CD4-positive, CD25-positive, alpha-beta regulatory T cell (primary cell): ENCODE data around the gene GINS2. TPM values are rescaled to one million over a fixed set of nuclear protein-coding genes. Genes with fewer than 3 reads are reported as not detected.

ENCODE experiments used
- ATAC-seq, 2 donors: fragments of 150-1000 bp; cut with Tn5 transposase; one replicate each; pipeline ENCODE4 v1.10.0; 2021; ENCODE audit warnings: low read depth in 2 of 2, moderate number of reproducible peaks in 2 of 2, moderate library complexity in 1 of 2
- DNase-seq, 3 donors: peaks; one replicate each; pipeline versions ENCODE4 v3.0.0 to v3.0.0-alpha.2; 2012 to 2022; ENCODE audit warnings: mixed read lengths in 1 of 3
- H3K27ac ChIP-seq: one replicate; pipeline ENCODE4 v1.7.0; 2013; ENCODE audit warnings: mild to moderate bottlenecking, low read length; ENCODE audit not compliant: insufficient read depth, poor library complexity, severe bottlenecking
- H3K27me3 ChIP-seq: one replicate; pipeline ENCODE4 v1.7.0; 2013; ENCODE audit warnings: low read length; ENCODE audit not compliant: control insufficient read depth, insufficient read depth
- H3K36me3 ChIP-seq: one replicate; pipeline ENCODE4 v1.7.0; 2013; ENCODE audit warnings: mild to moderate bottlenecking, low read length, moderate library complexity; ENCODE audit not compliant: control insufficient read depth, insufficient read depth
- H3K4me1 ChIP-seq: 2 replicates; pipeline ENCODE4 v1.7.0; 2013; ENCODE audit warnings: mild to moderate bottlenecking, low read length; ENCODE audit not compliant: insufficient read depth, control insufficient read depth, poor library complexity, severe bottlenecking
- H3K4me3 ChIP-seq: one replicate; pipeline ENCODE4 v1.7.0; 2013; ENCODE audit warnings: low read depth, mild to moderate bottlenecking, low read length, moderate library complexity
- H3K9me3 ChIP-seq, 2 experiments: 1 replicate in 1 of 2; 2 replicates in 1 of 2; pipeline ENCODE4 v1.7.0; 2013; ENCODE audit warnings: low read length in 2 of 2, mild to moderate bottlenecking in 1 of 2, moderate library complexity in 1 of 2; ENCODE audit not compliant: control insufficient read depth in 2 of 2
- H3K27ac Mint-ChIP-seq, 3 donors: one replicate each; pipeline ENCODE4 v1.8.0; 2020 to 2022; ENCODE audit warnings: mild to moderate bottlenecking in 3 of 3, mixed read lengths in 3 of 3, moderate library complexity in 2 of 3
- H3K27me3 Mint-ChIP-seq: one replicate; pipeline ENCODE4 v1.8.0; 2022; ENCODE audit warnings: mild to moderate bottlenecking, mixed read lengths
- H3K36me3 Mint-ChIP-seq: one replicate; pipeline ENCODE4 v1.8.0; 2020; ENCODE audit warnings: mixed read lengths
- H3K4me1 Mint-ChIP-seq, 4 donors: one replicate each; pipeline ENCODE4 v1.8.0; 2020 to 2022; ENCODE audit warnings: mixed read lengths in 4 of 4, mild to moderate bottlenecking in 1 of 4
- H3K4me3 Mint-ChIP-seq, 4 donors: one replicate each; pipeline ENCODE4 v1.8.0; 2020 to 2022; ENCODE audit warnings: mild to moderate bottlenecking in 4 of 4, mixed read lengths in 4 of 4, moderate library complexity in 3 of 4
- H3K9me3 Mint-ChIP-seq, 7 donors: one replicate each; pipeline ENCODE4 v1.8.0; 2020 to 2022; ENCODE audit warnings: mixed read lengths in 7 of 7, mild to moderate bottlenecking in 3 of 7, moderate library complexity in 2 of 7
- polyA plus RNA-seq, 4 donors: library from polyadenylated mRNA; unstranded; fragments of 300-500 nt; fragmentation: Illumina TruSeq; gene quantifications; one replicate each; pipeline ENCODE4 v1.2.3, GENCODE V29; 2021
- total RNA-seq: library from RNA; stranded (reverse); gene quantifications from one replicate; pipeline ENCODE4 v1.2.3, GENCODE V29; 2022

The GINS2 gene
- 2.9 TPM for total RNA-seq
- 1 to 10 TPM; 3.4 to 5.1 (median 4.3) TPM for polyA plus RNA-seq

- no peaks in the 10 kb centered on the region for H3K9me3 Mint-ChIP-seq
- no peaks in the 10 kb centered on the region for H3K36me3 ChIP-seq
- H3K4me3 Mint-ChIP-seq = peak within 1 kb of the TSS; percentile 78 to 91 (median 83)
- H3K36me3 Mint-ChIP-seq = peaks cover 4% of the 10 kb centered on the region
- peak within 1 kb of the TSS; percentile 48 for H3K4me3 ChIP-seq
- H3K4me1 Mint-ChIP-seq = peaks cover 0 to 17% (median 8%) of the 10 kb centered on the region in 4 donors
- peaks cover 5% of the 10 kb centered on the region for H3K27me3 ChIP-seq
- H3K27me3 Mint-ChIP-seq = peaks cover 20% of the 10 kb centered on the region
- peak; percentile 88 to 94 (median 89) for DNase-seq
- no peak within 1 kb of the TSS for H3K27ac ChIP-seq
- H3K27ac Mint-ChIP-seq = no peak within 1 kb of the TSS
- peak; percentile 100 for ATAC-seq
- no peaks in the 10 kb centered on the region for H3K9me3 ChIP-seq
- peaks cover 19% of the 10 kb centered on the region for H3K4me1 ChIP-seq
Observed at GRCh38 chr16:85688586-85689284, at the start of gene GINS2. TSS of gene GINS2 (minus strand) at chr16:85688954. CDS start at chr16:85688898, 56 bp downstream.

GRCh38 chr16:85736921-85737320 is 48.2 kb upstream of the GINS2 start:
- H3K4me3 ChIP-seq = no peak overlapping the region
- H3K27me3 Mint-ChIP-seq = peaks cover 4% of the 10 kb centered on the region
- no peak overlapping the region for H3K27ac Mint-ChIP-seq
- H3K9me3 ChIP-seq = no peaks in the 10 kb centered on the region
- no peaks in the 10 kb centered on the region for H3K36me3 Mint-ChIP-seq
- H3K4me1 Mint-ChIP-seq = peaks cover 4 to 38% (median 14%) of the 10 kb centered on the region in 4 donors
- H3K36me3 ChIP-seq = no peaks in the 10 kb centered on the region
- H3K4me1 ChIP-seq = peaks cover 29% of the 10 kb centered on the region
- H3K27me3 ChIP-seq = no peaks in the 10 kb centered on the region
- no peak overlapping the region for H3K27ac ChIP-seq
- DNase-seq (no peak), ATAC-seq (no peak)
- H3K9me3 Mint-ChIP-seq = no peaks in the 10 kb centered on the region
- no peak overlapping the region for H3K4me3 Mint-ChIP-seq

GRCh38 chr16:85735946-85736345 is 47.2 kb upstream of the GINS2 start:
- H3K27ac Mint-ChIP-seq = peak overlapping the region; percentile 90 to 98 (median 93)
- H3K36me3 Mint-ChIP-seq = no peaks in the 10 kb centered on the region
- peaks cover 29% of the 10 kb centered on the region for H3K4me1 ChIP-seq
- no peaks in the 10 kb centered on the region for H3K9me3 ChIP-seq
- no peak for ATAC-seq
- peak overlapping the region; percentile 41 for H3K27ac ChIP-seq
- peaks cover 4 to 43% (median 14%) of the 10 kb centered on the region in 4 donors for H3K4me1 Mint-ChIP-seq
- H3K27me3 Mint-ChIP-seq = peaks cover 4% of the 10 kb centered on the region
- H3K4me3 Mint-ChIP-seq = peak overlapping the region; percentile 81 to 91 (median 88)
- no peaks in the 10 kb centered on the region for H3K36me3 ChIP-seq
- no peaks in the 10 kb centered on the region for H3K9me3 Mint-ChIP-seq
- H3K4me3 ChIP-seq = no peak overlapping the region
- DNase-seq = no peak
- no peaks in the 10 kb centered on the region for H3K27me3 ChIP-seq

- peak overlapping the region; percentile 41 for H3K4me3 ChIP-seq
- DNase-seq (peak; percentile 8 to 90 (median 74)), ATAC-seq (peak; percentile 86 to 91)
- no peaks in the 10 kb centered on the region for H3K9me3 ChIP-seq
- H3K27me3 Mint-ChIP-seq = peaks cover 4% of the 10 kb centered on the region
- H3K4me3 Mint-ChIP-seq = peak overlapping the region; percentile 81 to 91 (median 88)
- H3K36me3 Mint-ChIP-seq = no peaks in the 10 kb centered on the region
- no peaks in the 10 kb centered on the region for H3K9me3 Mint-ChIP-seq
- H3K36me3 ChIP-seq = no peaks in the 10 kb centered on the region
- no peaks in the 10 kb centered on the region for H3K27me3 ChIP-seq
- H3K27ac ChIP-seq = peak overlapping the region; percentile 41
- H3K27ac Mint-ChIP-seq = peak overlapping the region; percentile 90 to 98 (median 93)
- H3K4me1 ChIP-seq = peaks cover 29% of the 10 kb centered on the region
- H3K4me1 Mint-ChIP-seq = peaks cover 4 to 44% (median 14%) of the 10 kb centered on the region in 4 donors
Observed at GRCh38 chr16:85735225-85735635, 46.5 kb upstream of the GINS2 start.

- no peaks in the 10 kb centered on the region for H3K36me3 ChIP-seq
- H3K27ac ChIP-seq = peak overlapping the region; percentile 41
- no peaks in the 10 kb centered on the region for H3K9me3 ChIP-seq
- peak overlapping the region; percentile 67 for H3K4me3 ChIP-seq
- ATAC-seq (no peak), DNase-seq (no peak)
- peaks cover 29% of the 10 kb centered on the region for H3K4me1 ChIP-seq
- peaks cover 4 to 45% (median 16%) of the 10 kb centered on the region in 4 donors for H3K4me1 Mint-ChIP-seq
- peak overlapping the region; percentile 90 to 98 (median 93) for H3K27ac Mint-ChIP-seq
- H3K4me3 Mint-ChIP-seq = peak overlapping the region; percentile 81 to 91 (median 88)
- no peaks in the 10 kb centered on the region for H3K27me3 ChIP-seq
- H3K9me3 Mint-ChIP-seq = no peaks in the 10 kb centered on the region
- H3K27me3 Mint-ChIP-seq = peaks cover 4% of the 10 kb centered on the region
- H3K36me3 Mint-ChIP-seq = no peaks in the 10 kb centered on the region
Observed at GRCh38 chr16:85734311-85735017, 45.7 kb upstream of the GINS2 start.

- DNase-seq = no peak
- Histone ChIP-seq H3K27me3 (no peaks in the 10 kb centered on the region), H3K36me3 (no peaks in the 10 kb centered on the region), H3K4me1 (peaks cover 29% of the 10 kb centered on the region), H3K9me3 (no peaks in the 10 kb centered on the region), H3K4me3 (no peak overlapping the region), H3K27ac (no peak overlapping the region)
- H3K4me1 Mint-ChIP-seq = peaks cover 4 to 51% (median 17%) of the 10 kb centered on the region in 4 donors
- peak overlapping the region in 2 of 3 donors; percentile 86 to 93 for H3K27ac Mint-ChIP-seq
- H3K4me3 Mint-ChIP-seq = peak overlapping the region in 3 of 4 donors; percentile 81 to 88 (median 87)
- H3K9me3 Mint-ChIP-seq = no peaks in the 10 kb centered on the region
- no peaks in the 10 kb centered on the region for H3K36me3 Mint-ChIP-seq
- ATAC-seq = no peak
- H3K27me3 Mint-ChIP-seq = peaks cover 4% of the 10 kb centered on the region
Observed at GRCh38 chr16:85733839-85734170, 45.1 kb upstream of the GINS2 start.

GRCh38 chr16:85733155-85733838 is 44.5 kb upstream of the GINS2 start:
- Mint-ChIP-seq H3K4me1 (peaks cover 4 to 51% (median 17%) of the 10 kb centered on the region in 4 donors), H3K9me3 (no peaks in the 10 kb centered on the region), H3K36me3 (no peaks in the 10 kb centered on the region), H3K27ac (peak overlapping the region; percentile 6 to 93 (median 86)), H3K27me3 (peaks cover 4% of the 10 kb centered on the region), H3K4me3 (peak overlapping the region in 3 of 4 donors; percentile 39 to 88 (median 58))
- DNase-seq (no peak), ATAC-seq (no peak)
- H3K9me3 ChIP-seq = no peaks in the 10 kb centered on the region
- no peaks in the 10 kb centered on the region for H3K36me3 ChIP-seq
- no peak overlapping the region for H3K27ac ChIP-seq
- no peaks in the 10 kb centered on the region for H3K27me3 ChIP-seq
- peaks cover 29% of the 10 kb centered on the region for H3K4me1 ChIP-seq
- H3K4me3 ChIP-seq = no peak overlapping the region
